NT2/D1 (cell line): ENCODE data around the gene OSBP2.

ENCODE experiments used
- SUZ12 ChIP-seq: IDR thresholded peaks from 2 replicates; pipeline ENCODE4 v1.6.1; 2011; ENCODE audit not compliant: insufficient read length, insufficient read depth; ENCODE audit errors: extremely low read depth
- YY1 ChIP-seq: IDR thresholded peaks from 2 replicates; pipeline ENCODE4 v1.6.1; 2011; ENCODE audit not compliant: insufficient read length, insufficient read depth
- ZNF274 ChIP-seq: IDR thresholded peaks from 2 replicates; pipeline ENCODE4 v1.6.1; 2011; ENCODE audit warnings: mild to moderate bottlenecking, low read depth, low read length

DNA sequence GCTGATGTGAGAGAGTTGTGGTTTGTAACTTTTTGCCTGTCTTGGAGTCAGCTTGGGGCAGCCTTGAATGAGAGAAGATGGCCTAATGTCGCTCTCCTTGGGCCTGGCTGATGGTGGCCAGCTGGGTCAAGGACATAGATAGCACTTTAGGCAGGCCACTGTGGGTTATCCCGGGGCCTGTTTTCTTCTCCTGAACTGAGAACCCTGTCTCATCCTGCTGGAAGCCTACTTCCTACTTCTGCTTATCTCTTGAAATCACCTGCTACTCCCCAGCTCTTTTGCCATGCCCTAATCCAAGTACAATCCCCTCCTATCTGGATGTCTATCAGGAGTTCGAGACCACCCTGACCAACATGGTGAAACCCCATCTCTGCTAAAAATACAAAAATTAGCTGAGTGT lies 49.5 kb downstream of the OSBP2 start:
- TF ChIP-seq YY1 (no peak), ZNF274 (no peak), SUZ12 (no peak)
